ENCODE measurements around the gene SMIM28.
A peak's percentile ranks its signal among the peaks of the same experiment; 100 is the strongest.
"Not testable (repeated sequence)": the region's sequence is repeated elsewhere in the genome, so short reads cannot be mapped to it uniquely, and the experiment has no call there.

The SMIM28 gene

GRCh38 chr6:138377844-138378243, at the start of gene SMIM28:
SMIM28 (plus strand) TSS chr6:138377905; CDS start chr6:138378073, 168 bp downstream.
- no peak for DNase-seq (ENCODE audit: low read depth)

- no peak for DNase-seq (ENCODE audit: low read depth)
Observed at GRCh38 chr6:138328210-138328609, 49.5 kb upstream of the SMIM28 start.

GRCh38 chr6:138330763-138331162, 46.9 kb upstream of the SMIM28 start:
- DNase-seq (ENCODE audit: low read depth) = no peak

- no peak for DNase-seq (ENCODE audit: low read depth)
Observed at GRCh38 chr6:138331444-138331843, 46.3 kb upstream of the SMIM28 start.

- no peak for DNase-seq (ENCODE audit: low read depth)
Observed at GRCh38 chr6:138331984-138332383, 45.7 kb upstream of the SMIM28 start.

- DNase-seq (ENCODE audit: low read depth) = no peak
Observed at GRCh38 chr6:138334000-138334399, 43.7 kb upstream of the SMIM28 start.

- DNase-seq (ENCODE audit: low read depth) = no peak
Observed at GRCh38 chr6:138334963-138335362, 42.7 kb upstream of the SMIM28 start.

GRCh38 chr6:138336221-138336620, 41.5 kb upstream of the SMIM28 start:
- DNase-seq (ENCODE audit: low read depth) = no peak

GRCh38 chr6:138337076-138337475, 40.6 kb upstream of the SMIM28 start:
- DNase-seq (ENCODE audit: low read depth) = no peak

- no peak for DNase-seq (ENCODE audit: low read depth)
Observed at GRCh38 chr6:138339024-138339423, 38.7 kb upstream of the SMIM28 start.

GRCh38 chr6:138341176-138341575, 36.5 kb upstream of the SMIM28 start:
- DNase-seq (ENCODE audit: low read depth) = no peak

GRCh38 chr6:138343112-138343511, 34.6 kb upstream of the SMIM28 start:
- DNase-seq (ENCODE audit: low read depth) = no peak

- DNase-seq (ENCODE audit: low read depth) = no peak
Observed at GRCh38 chr6:138345565-138346285, 32.0 kb upstream of the SMIM28 start.

- peak; percentile 31 for DNase-seq (ENCODE audit: low read depth)
Observed at GRCh38 chr6:138346302-138347195, 31.2 kb upstream of the SMIM28 start.

- DNase-seq (ENCODE audit: low read depth) = no peak
Observed at GRCh38 chr6:138347864-138348263, 29.8 kb upstream of the SMIM28 start.

- no peak for DNase-seq (ENCODE audit: low read depth)
Observed at GRCh38 chr6:138349891-138350290, 27.8 kb upstream of the SMIM28 start.

GRCh38 chr6:138357928-138358327, 19.8 kb upstream of the SMIM28 start:
- DNase-seq (ENCODE audit: low read depth) = no peak

GRCh38 chr6:138368684-138369083, 9.0 kb upstream of the SMIM28 start:
- not testable (repeated sequence) for DNase-seq (ENCODE audit: low read depth)

- no peak for DNase-seq (ENCODE audit: low read depth)
Observed at GRCh38 chr6:138370631-138371451, 6.9 kb upstream of the SMIM28 start.

- no peak for DNase-seq (ENCODE audit: low read depth)
Observed at GRCh38 chr6:138371452-138371711, 6.3 kb upstream of the SMIM28 start.

GRCh38 chr6:138371720-138372119, 6.0 kb upstream of the SMIM28 start:
- peak; percentile 72 for DNase-seq (ENCODE audit: low read depth)

GRCh38 chr6:138372711-138373463, 4.8 kb upstream of the SMIM28 start:
- peak; percentile 48 for DNase-seq (ENCODE audit: low read depth)

All from amniotic epithelial cell (primary cell).